Stomach (tissue), 4 donors: ENCODE data around the gene RRAS.

Source experiments
- CTCF ChIP-seq, 7 experiments: fragments of 450-650 bp in 4 of 7; fragments of 200-600 bp in 3 of 7; sonication (generic) in 3 of 7; IDR thresholded peaks; one replicate each; pipeline ENCODE4 v1.5.1; 2016 to 2019; ENCODE audit warnings: antibody characterized with exemption in 7 of 7, control low read depth in 2 of 7, mild to moderate bottlenecking in 1 of 7
- EP300 ChIP-seq: sonication (generic); formaldehyde crosslinking; IDR thresholded peaks from one replicate; pipeline ENCODE4 v1.6.1; 2017; ENCODE audit warnings: antibody characterized with exemption
- POLR2A ChIP-seq, 4 donors: fragments of 450-650 bp; IDR thresholded peaks; one replicate each; pipeline ENCODE4 v1.6.1; 2016; ENCODE audit warnings: antibody characterized with exemption in 4 of 4, control low read depth in 2 of 4, mild to moderate bottlenecking in 1 of 4, moderate library complexity in 1 of 4
- POLR2AphosphoS5 ChIP-seq, 3 donors: sonication (generic); formaldehyde crosslinking; IDR thresholded peaks; one replicate each; pipeline ENCODE4 v1.6.1; 2016; ENCODE audit warnings: antibody characterized with exemption in 3 of 3

GRCh38 chr19:49605605-49606004 lies 34.3 kb downstream of the RRAS start:
- TF ChIP-seq CTCF (IDR thresholded peaks at IDR 0.05): no peak
- no peak for TF ChIP-seq POLR2AphosphoS5 (IDR thresholded peaks at IDR 0.05)
- no peak for TF ChIP-seq POLR2A (IDR thresholded peaks at IDR 0.05)
- TF ChIP-seq EP300: no peak
